D721Med (cell line): ENCODE results near the gene LIN7B.
A peak's percentile ranks its signal among the peaks of the same experiment; 100 is the strongest.

Source experiments
- DNase-seq: peaks from one replicate; pipeline ENCODE4 v3.0.0; 2011; ENCODE audit warnings: low spot score; ENCODE audit not compliant: insufficient read length
- FAIRE-seq: peaks from 2 replicates; lab custom pipeline; 2011; peaks lifted over from hg19 to GRCh38; lab: Jason Lieb, UNC
- TF ChIP-seq, protein P1 (sequence below): IDR thresholded peaks from 2 replicates; pipeline ENCODE4 v1.5.1; 2012; ENCODE audit warnings: mild to moderate bottlenecking, control low read depth; ENCODE audit not compliant: insufficient read depth; ENCODE audit errors: missing control alignments

The LIN7B gene

DNA sequence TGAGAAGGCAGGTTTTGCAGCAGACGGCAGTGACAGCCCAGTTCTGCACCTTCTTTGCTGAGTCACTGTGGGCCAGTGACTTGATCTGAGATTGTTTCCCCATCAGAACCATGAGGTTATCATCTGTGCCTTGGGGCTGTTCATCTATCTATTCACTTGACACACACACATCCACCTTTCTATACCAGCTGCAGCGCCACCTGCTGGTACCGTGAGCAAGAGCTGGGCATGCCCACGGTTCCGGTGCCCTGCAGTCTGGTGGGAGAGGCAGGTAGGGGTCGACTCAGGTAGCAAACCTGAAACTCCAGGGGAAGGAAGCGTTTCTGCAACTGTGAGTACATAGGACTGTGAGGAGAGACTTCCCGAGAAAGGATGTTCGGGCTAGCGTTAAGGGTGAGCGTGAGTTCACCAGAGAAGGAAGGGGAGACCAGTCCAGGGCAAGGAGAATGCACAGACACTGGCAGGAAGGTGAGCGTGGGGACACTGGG, 7.5 kb upstream of the LIN7B start:
- TF ChIP-seq, protein P1, sequence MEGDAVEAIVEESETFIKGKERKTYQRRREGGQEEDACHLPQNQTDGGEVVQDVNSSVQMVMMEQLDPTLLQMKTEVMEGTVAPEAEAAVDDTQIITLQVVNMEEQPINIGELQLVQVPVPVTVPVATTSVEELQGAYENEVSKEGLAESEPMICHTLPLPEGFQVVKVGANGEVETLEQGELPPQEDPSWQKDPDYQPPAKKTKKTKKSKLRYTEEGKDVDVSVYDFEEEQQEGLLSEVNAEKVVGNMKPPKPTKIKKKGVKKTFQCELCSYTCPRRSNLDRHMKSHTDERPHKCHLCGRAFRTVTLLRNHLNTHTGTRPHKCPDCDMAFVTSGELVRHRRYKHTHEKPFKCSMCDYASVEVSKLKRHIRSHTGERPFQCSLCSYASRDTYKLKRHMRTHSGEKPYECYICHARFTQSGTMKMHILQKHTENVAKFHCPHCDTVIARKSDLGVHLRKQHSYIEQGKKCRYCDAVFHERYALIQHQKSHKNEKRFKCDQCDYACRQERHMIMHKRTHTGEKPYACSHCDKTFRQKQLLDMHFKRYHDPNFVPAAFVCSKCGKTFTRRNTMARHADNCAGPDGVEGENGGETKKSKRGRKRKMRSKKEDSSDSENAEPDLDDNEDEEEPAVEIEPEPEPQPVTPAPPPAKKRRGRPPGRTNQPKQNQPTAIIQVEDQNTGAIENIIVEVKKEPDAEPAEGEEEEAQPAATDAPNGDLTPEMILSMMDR = peak; percentile 83
- FAIRE-seq = no peak
- DNase-seq = no peak

DNA sequence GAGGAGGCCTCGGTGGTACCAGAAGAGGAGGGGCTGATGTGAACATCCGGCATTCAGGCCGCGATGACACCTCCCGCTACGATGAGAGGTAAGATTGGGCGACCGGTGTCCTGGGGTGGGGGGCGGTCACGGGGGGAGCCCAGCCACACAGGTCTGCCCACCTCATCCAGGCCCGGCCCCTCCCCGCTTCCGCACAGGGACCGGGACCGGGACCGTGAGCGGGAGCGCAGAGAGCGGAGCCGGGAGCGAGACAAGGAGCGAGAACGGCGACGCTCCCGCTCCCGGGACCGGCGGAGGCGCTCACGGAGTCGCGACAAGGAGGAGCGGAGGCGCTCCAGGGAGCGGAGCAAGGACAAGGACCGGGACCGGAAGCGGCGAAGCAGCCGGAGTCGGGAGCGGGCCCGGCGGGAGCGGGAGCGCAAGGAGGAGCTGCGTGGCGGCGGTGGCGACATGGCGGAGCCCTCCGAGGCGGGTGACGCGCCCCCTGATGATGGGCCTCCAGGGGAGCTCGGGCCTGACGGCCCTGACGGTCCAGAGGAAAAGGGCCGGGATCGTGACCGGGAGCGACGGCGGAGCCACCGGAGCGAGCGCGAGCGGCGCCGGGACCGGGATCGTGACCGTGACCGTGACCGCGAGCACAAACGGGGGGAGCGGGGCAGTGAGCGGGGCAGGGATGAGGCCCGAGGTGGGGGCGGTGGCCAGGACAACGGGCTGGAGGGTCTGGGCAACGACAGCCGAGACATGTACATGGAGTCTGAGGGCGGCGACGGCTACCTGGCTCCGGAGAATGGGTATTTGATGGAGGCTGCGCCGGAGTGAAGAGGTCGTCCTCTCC, 6.3 kb upstream of the LIN7B start:
- DNase-seq (no peak), FAIRE-seq (no peak)

DNA sequence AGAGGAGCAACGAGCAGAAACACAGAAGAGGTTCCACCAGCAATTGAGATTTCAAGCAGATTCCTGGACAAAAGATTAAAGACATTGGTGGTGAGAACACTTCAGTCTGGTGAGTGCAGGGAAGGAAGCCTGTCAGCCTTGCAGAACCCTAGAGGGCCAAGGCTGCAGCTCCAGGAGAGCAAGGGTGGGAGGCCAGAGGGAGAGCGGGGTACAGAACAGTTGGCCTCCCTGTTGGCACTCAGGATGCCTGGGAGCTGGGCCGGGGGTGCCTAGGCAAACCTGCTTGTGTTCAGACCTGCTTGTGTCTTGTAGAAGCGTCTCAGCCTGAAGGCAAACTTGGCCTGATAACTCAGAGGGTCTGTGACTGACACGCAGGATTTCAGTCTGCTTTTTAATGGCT, 5.1 kb upstream of the LIN7B start:
- TF ChIP-seq, protein P1 = no peak
- DNase-seq = no peak
- no peak for FAIRE-seq

More for the DNA sequence above, 6.3 kb upstream of the LIN7B start:
- TF ChIP-seq, protein P1 = no peak

DNA sequence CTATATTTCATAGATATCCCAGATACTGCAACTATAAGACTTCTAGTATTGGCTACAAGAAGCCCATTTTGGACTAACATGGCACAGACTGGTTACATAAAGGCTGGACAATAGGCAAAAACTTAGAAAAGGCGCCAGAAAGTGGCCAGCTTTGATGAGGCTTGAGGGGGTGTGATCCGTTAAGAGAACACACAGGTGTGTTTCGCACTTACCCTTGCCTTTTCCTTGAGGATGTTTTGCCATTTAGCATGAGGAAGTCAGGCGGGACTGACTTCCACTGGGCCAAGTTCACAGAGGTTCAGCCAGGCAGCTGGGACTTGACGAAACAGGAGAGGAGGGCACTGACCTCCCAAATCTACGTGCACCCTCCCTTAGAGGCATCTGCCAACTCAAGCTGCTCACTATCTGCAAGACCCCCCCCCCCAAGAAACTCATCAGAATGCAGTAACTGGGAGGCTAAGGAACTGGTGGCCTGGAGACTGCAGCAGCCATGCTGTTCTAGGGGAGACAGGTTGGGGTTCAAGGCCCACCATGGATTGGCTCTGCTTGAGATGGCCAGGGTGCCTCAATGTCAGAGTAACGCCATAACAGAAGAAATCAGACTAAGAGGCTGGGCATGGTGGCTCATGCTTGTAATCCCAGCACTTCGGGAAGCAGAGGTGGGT, 4.5 kb upstream of the LIN7B start:
- FAIRE-seq = no peak
- TF ChIP-seq, protein P1 = no peak

DNA sequence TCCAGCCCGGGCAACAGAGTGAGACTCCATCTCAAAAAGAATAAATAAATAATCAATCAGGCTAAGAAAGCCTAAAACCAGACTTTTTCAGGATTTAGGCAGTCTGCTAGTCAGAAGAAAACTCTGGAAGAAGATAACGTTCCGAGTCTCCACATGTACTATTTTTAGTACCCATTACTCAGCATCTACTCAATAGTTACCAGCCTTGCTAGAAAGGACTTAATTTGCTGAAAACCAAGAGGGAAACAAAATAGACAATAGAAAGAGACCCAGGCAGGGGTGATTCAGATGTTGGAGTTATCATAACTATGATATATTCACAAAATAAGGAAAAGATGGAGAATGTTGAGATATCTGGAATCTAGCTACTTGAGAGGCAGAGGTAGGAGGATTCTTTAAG, 3.6 kb upstream of the LIN7B start:
- FAIRE-seq = no peak
- no peak for DNase-seq
- TF ChIP-seq, protein P1 = no peak

More for the DNA sequence above, 4.5 kb upstream of the LIN7B start:
- DNase-seq = no peak

DNA sequence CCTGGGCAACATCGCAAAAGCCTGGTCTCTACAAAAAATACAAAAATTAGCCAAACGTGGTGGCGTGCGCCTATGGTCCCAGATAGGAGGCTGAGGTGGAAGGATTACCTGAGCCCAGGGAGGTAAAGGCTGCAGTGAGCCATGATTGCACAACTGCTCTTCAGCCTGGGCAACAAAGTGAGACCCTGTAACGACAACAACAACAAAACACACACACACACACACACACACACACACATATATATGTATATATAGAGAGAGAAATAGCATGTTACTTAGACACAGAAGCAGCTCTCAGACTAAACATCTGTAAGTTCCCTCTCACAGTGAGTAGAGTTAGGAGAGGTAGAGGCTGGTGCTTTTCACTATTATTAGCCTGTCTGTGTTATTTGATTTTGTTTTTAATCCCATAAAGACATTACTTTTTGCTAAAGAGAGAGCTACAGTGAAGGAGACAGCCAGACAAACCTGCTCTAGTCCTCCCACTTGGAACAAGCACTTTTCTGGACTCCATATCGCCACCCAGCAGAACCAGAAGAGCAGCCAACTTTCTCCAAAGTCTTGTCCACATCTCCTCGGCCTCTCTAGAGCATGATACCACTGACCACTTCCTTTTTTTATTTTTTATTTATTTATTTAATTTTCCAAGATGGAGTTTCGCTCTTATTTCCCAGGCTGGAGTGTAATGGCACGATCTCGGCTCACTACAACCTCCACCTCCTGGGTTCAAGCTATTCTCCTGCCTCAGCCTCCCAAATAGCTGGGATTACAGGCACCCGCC, 2.8 kb upstream of the LIN7B start:
- no peak for DNase-seq
- FAIRE-seq = no peak
- TF ChIP-seq, protein P1 = no peak
